K562 (cell line): ENCODE measurements around the gene CTDSPL2.

ENCODE experiments used
- TSC22D4 ChIP-seq: fragments of 450-650 bp; IDR thresholded peaks from 2 replicates; pipeline ENCODE4 v1.6.1; 2016; ENCODE audit warnings: missing genetic modification characterization, missing biosample characterization, control low read depth
- TF ChIP-seq, protein P1 (sequence below): sonication (generic); formaldehyde crosslinking; IDR thresholded peaks from 2 replicates; pipeline ENCODE4 v1.9.0; 2022; ENCODE audit warnings: mild to moderate bottlenecking, missing genetic modification reagents

DNA sequence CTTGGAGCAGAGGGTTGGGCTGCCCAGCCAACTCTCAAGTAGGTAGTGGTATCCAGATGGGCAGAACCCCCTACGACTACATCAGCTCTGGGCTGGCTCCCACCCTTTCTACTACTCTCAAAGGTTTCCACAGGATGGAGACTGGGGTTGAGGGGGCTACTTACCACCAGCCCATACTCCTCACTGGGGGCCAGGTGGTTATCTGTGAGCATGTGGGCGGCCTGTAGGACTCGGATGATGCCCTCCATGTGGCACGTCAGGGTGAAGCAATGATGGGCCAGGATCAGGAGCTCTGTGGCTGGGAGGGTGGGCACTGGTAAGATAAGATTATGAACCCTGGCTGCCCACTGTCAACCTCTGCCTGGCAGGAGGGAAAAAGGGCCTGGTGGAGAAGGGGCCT is 142.9 kb downstream of the CTDSPL2 start:
- TF ChIP-seq, protein P1, sequence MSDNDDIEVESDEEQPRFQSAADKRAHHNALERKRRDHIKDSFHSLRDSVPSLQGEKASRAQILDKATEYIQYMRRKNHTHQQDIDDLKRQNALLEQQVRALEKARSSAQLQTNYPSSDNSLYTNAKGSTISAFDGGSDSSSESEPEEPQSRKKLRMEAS, result no peak
- TF ChIP-seq TSC22D4 (tag), result no peak
